Measurements from ENCODE around the gene VGF.
"Not testable (repeated sequence)": the region's sequence is repeated elsewhere in the genome, so short reads cannot be mapped to it uniquely, and the experiment has no call there.

Gene VGF

GRCh38 chr7:101114492-101114891 lies 50.9 kb downstream of the VGF start:
- DNase-seq: no peak

DNA sequence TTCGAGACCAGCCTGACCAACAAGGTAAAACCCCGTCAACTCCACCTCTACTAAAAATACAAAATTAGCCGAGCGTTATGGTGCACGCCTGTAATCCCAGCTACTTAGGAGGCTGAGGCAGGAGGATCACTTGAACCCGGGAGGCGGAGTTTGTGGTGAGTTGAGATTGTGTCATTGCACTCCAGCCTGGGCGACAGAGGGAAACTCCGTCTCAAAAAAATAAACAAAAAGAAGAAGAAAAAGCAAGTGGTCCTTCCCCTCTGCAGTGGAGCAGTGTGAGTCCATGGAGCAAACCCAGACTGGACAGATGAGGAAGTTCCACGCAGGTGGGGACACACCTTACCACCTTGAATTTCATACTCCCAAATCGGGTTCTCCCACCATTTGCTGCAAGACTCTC lies 51.5 kb downstream of the VGF start:
- DNase-seq: no peak

- not testable (repeated sequence) for DNase-seq
Measured at GRCh38 chr7:101113140-101113539, 52.2 kb downstream of the VGF start.
